GM12891 (cell line): Measurements from ENCODE around the gene SCN1B.

Experiments used
- DNase-seq: peaks from one replicate; pipeline ENCODE4 v3.0.0; 2011; ENCODE audit warnings: low spot score; ENCODE audit not compliant: insufficient read length
- FAIRE-seq: peaks from 2 replicates; lab custom pipeline; 2011; peaks lifted over from hg19 to GRCh38; lab: Jason Lieb, UNC
- PAX5 ChIP-seq: IDR thresholded peaks from 2 replicates; pipeline ENCODE4 v1.6.1; 2011; ENCODE audit warnings: low read length, moderate library complexity, mild to moderate bottlenecking; ENCODE audit not compliant: insufficient read depth, severe bottlenecking
- POLR2A ChIP-seq: IDR thresholded peaks from 2 replicates; pipeline ENCODE4 v1.6.1; 2011; ENCODE audit warnings: low read depth, low read length, control low read depth
- POLR2AphosphoS5 ChIP-seq: IDR thresholded peaks from 2 replicates; pipeline ENCODE4 v1.6.1; 2011; ENCODE audit warnings: low read depth, low read length, control low read depth
- POU2F2 ChIP-seq: IDR thresholded peaks from 2 replicates; pipeline ENCODE4 v1.6.1; 2011; ENCODE audit warnings: low read depth, mild to moderate bottlenecking, control low read depth, low read length, moderate library complexity
- SPI1 ChIP-seq: IDR thresholded peaks from 2 replicates; pipeline ENCODE4 v1.6.1; 2011; ENCODE audit warnings: low read depth, low read length, control low read depth
- TAF1 ChIP-seq: IDR thresholded peaks from 2 replicates; pipeline ENCODE4 v1.6.1; 2011; ENCODE audit warnings: low read depth, low read length, control low read depth

SCN1B gene

GRCh38 chr19:35074426-35075201, 44.3 kb downstream of the SCN1B start:
- TF ChIP-seq POLR2AphosphoS5: no peak
- no peak for TF ChIP-seq SPI1
- no peak for TF ChIP-seq POLR2A
- no peak for TF ChIP-seq POU2F2
- TF ChIP-seq TAF1: no peak
- no peak for TF ChIP-seq PAX5
- DNase-seq (no peak), FAIRE-seq (no peak)

- DNase-seq (no peak), FAIRE-seq (no peak)
- no peak for TF ChIP-seq PAX5
- no peak for TF ChIP-seq POLR2AphosphoS5
- TF ChIP-seq SPI1: no peak
- TF ChIP-seq POU2F2: no peak
- TF ChIP-seq TAF1: no peak
- TF ChIP-seq POLR2A: no peak
These were observed 45.1 kb downstream of the SCN1B start for GRCh38 chr19:35075202-35076025.

- DNase-seq (no peak), FAIRE-seq (no peak)
- TF ChIP-seq POU2F2 (no peak), POLR2AphosphoS5 (no peak), PAX5 (no peak), SPI1 (no peak), TAF1 (no peak), POLR2A (no peak)
These were observed 45.7 kb downstream of the SCN1B start for GRCh38 chr19:35076026-35076370.

GRCh38 chr19:35076657-35077056, 46.4 kb downstream of the SCN1B start:
- FAIRE-seq (no peak), DNase-seq (no peak)
- no peak for TF ChIP-seq PAX5
- no peak for TF ChIP-seq POLR2A
- TF ChIP-seq SPI1: no peak
- TF ChIP-seq POLR2AphosphoS5: no peak
- TF ChIP-seq TAF1: no peak
- TF ChIP-seq POU2F2: no peak

DNA sequence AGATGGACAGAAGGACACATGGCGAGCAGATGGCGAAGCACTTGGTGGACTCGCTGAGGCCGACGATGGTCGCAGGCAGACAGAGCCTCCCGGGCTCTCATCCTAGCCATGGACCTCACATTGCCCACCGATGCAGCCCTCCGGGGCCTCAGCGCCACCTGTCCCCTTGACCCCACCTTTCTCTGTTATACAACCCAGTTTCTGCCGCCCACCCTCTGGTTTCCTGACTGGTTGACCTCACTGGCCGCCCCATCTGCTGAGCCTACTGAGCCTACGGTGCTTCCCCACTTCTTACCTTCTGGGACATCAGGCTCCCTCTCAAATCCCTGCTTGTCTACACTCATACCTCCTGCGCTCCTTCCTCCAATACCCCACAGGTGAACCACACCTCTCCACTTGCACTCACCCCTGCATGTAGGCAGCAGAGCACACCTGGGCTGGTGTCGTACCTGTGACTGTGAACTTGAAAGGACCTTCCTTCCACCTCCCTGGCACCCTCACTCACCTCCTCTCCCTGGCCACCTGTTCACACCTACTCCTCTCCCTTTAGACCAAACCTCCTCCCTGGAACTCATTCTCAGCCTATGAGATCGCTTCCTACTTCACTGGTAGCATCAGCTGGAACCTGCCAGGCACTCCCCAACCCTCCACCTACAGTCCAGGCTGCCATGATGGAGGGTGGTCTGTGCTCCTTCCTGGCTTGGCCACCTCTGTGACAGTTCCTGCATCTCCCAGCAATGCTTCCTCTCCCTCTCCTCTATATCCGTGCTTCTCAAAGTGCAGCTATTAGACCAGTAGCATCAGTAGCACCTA, 47.3 kb downstream of the SCN1B start:
- DNase-seq (no peak), FAIRE-seq (no peak)
- TF ChIP-seq POLR2AphosphoS5: no peak
- no peak for TF ChIP-seq POU2F2
- no peak for TF ChIP-seq TAF1
- no peak for TF ChIP-seq PAX5
- no peak for TF ChIP-seq POLR2A
- TF ChIP-seq SPI1: no peak

GRCh38 chr19:35079826-35080225, 49.6 kb downstream of the SCN1B start:
- TF ChIP-seq POLR2AphosphoS5 (no peak), POLR2A (no peak), POU2F2 (no peak), TAF1 (no peak), PAX5 (no peak), SPI1 (no peak)
- DNase-seq: no peak
- no peak for FAIRE-seq

- DNase-seq (no peak), FAIRE-seq (no peak)
- TF ChIP-seq PAX5 (no peak), POLR2AphosphoS5 (no peak), SPI1 (no peak), POU2F2 (no peak), POLR2A (no peak), TAF1 (no peak)
These were observed 50.4 kb downstream of the SCN1B start for GRCh38 chr19:35080613-35081170.

- DNase-seq: no peak
- no peak for TF ChIP-seq POLR2AphosphoS5
- no peak for TF ChIP-seq SPI1
- TF ChIP-seq TAF1: no peak
- TF ChIP-seq POU2F2: no peak
- no peak for TF ChIP-seq PAX5
- no peak for FAIRE-seq
These were observed 50.9 kb downstream of the SCN1B start for GRCh38 chr19:35081201-35081600.

GRCh38 chr19:35083691-35084508, 53.6 kb downstream of the SCN1B start:
- TF ChIP-seq PAX5: no peak
- TF ChIP-seq TAF1: no peak
- TF ChIP-seq SPI1: no peak
- TF ChIP-seq POLR2AphosphoS5: no peak
- TF ChIP-seq POLR2A: no peak
- TF ChIP-seq POU2F2: no peak
- DNase-seq (no peak), FAIRE-seq (no peak)
